Activated CD4-positive, alpha-beta memory T cell treated with anti-CD3 and anti-CD28 coated beads for 36 hours (primary cell): ENCODE data around the gene RIN3. TPM values are rescaled to one million over a fixed set of nuclear protein-coding genes. Genes with fewer than 3 reads are reported as not detected.

ENCODE experiments used
- CTCF ChIA-PET: fragments of 350-600 bp; sonication (Branson Sonifier 250); formaldehyde crosslinking; loops from one replicate; lab custom pipeline; 2021; ENCODE audit warnings: antibody characterized with exemption, inconsistent platforms; lab: Charles Lee
- POLR2A ChIA-PET: fragments of 350-600 bp; sonication (Branson Sonifier 250); formaldehyde crosslinking; loops from one replicate; lab custom pipeline; 2021; ENCODE audit warnings: antibody characterized with exemption; lab: Charles Lee
- DNase-seq: peaks from one replicate; pipeline ENCODE4 v3.0.0-alpha.2; 2020
- H3K27ac Mint-ChIP-seq: one replicate; pipeline ENCODE4 v1.8.0; 2021; ENCODE audit warnings: mixed read lengths
- H3K27me3 Mint-ChIP-seq: one replicate; pipeline ENCODE4 v1.8.0; 2021; ENCODE audit warnings: mixed read lengths
- H3K36me3 Mint-ChIP-seq: one replicate; pipeline ENCODE4 v1.8.0; 2021; ENCODE audit warnings: mixed read lengths
- H3K4me1 Mint-ChIP-seq: one replicate; pipeline ENCODE4 v1.8.0; 2021; ENCODE audit warnings: low read depth, mixed read lengths
- H3K4me3 Mint-ChIP-seq: one replicate; pipeline ENCODE4 v1.8.0; 2021; ENCODE audit warnings: mild to moderate bottlenecking, mixed read lengths
- H3K9me3 Mint-ChIP-seq: one replicate; pipeline ENCODE4 v1.8.0; 2021; ENCODE audit warnings: mixed read lengths
- intact Hi-C: fragments of 100-400 bp; cut with micrococcal nuclease; formaldehyde crosslinking; loops from one replicate; pipeline ENCODE4 v1.15.1; 2023
- total RNA-seq, 2 experiments: library from RNA; stranded (reverse); gene quantifications; one replicate each; pipeline ENCODE4 v1.2.3, GENCODE V29; 2021

The RIN3 gene
- total RNA-seq, 2 experiments from 2014 or later, result 17.5 to 18.8 TPM

- Mint-ChIP-seq H3K4me1 (peaks cover 5% of the 10 kb centered on the region), H3K27me3 (no peaks in the 10 kb centered on the region), H3K4me3 (no peak overlapping the region), H3K27ac (no peak overlapping the region), H3K9me3 (no peaks in the 10 kb centered on the region), H3K36me3 (no peaks in the 10 kb centered on the region)
- ChIA-PET CTCF (interaction anchor here (0.5 to 0.7 kb wide), 2 partner anchors 12 to 33 kb away, joined by 3 to 4 read pairs; no protein-coding TSS in a partner anchor), POLR2A (no interaction called here)
- DNase-seq, result no peak
- intact Hi-C loops, result loop anchor here (5.0 kb wide), 1 partner anchor 44 kb away; no protein-coding TSS in a partner anchor
Measured at GRCh38 chr14:92601131-92601710, 87.6 kb downstream of the RIN3 start.

GRCh38 chr14:92601757-92602417 is 88.3 kb downstream of the RIN3 start:
- ChIA-PET POLR2A (no interaction called here), CTCF (interaction anchor here (0.5 to 0.9 kb wide), 2 partner anchors 11 to 34 kb away, joined by 3 to 4 read pairs; no protein-coding TSS in a partner anchor)
- intact Hi-C loops, result loop anchor here (5.0 kb wide), 1 partner anchor 45 kb away; no protein-coding TSS in a partner anchor

DNA sequence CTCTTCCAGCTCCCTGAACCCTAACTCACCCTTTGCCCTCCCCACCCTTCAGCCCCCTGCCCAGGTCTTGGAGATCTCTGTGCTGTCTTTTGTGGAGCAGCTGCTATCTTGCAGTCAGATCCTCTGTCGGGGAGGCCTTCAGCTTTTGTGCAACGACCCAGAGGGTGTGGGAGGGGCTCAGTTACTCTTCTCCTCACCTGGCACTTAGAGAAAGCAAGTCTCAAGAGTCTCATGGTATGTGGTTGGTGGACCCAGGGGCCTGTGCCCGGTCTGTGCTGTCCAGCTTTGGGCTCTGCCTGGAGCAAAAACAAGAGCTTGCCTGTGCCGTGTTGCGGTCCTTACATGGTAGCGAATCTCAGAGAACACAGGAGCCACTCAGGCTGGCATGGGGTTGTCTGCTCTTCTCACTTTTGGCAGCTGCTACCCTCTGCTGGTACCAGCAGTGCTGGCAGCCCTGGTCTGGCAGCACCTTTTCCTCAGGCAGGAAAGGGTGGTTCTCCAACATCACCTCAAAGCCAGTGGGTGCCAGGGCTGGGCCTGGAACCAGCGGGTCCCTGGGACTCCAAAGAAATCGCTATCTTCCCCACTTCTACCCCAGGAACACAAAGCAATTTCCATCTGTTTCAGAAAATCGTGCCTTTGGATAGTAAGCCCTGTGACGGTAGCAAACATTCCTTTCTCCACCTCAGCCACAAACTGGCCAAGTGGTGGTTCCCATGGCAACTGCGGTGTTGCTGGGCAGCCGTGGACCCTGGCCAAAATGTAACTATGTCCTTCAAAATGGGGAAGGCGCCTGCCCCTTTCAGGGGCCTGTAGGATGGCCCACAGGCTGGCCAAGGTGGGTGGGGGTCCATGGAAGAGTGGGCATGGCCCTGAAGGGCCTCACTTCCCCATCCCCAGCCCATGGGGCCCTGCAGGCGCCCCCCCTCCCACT is 90.0 kb downstream of the RIN3 start:
- no peak overlapping the region for H3K4me3 Mint-ChIP-seq
- POLR2A ChIA-PET, result no interaction called here
- CTCF ChIA-PET, result interaction anchor here (0.7 to 1.4 kb wide), 6 partner anchors 10 to 262 kb away, joined by 3 to 4 read pairs (median 3); no protein-coding TSS in a partner anchor
- H3K36me3 Mint-ChIP-seq, result no peaks in the 10 kb centered on the region
- no peaks in the 10 kb centered on the region for H3K9me3 Mint-ChIP-seq
- no peak overlapping the region for H3K27ac Mint-ChIP-seq
- DNase-seq, result peak; percentile 46
- peaks cover 5% of the 10 kb centered on the region for H3K4me1 Mint-ChIP-seq
- H3K27me3 Mint-ChIP-seq, result no peaks in the 10 kb centered on the region
- intact Hi-C loops, result loop anchor here (5.0 kb wide), 1 partner anchor 46 kb away; no protein-coding TSS in a partner anchor

More at GRCh38 chr14:92601757-92602417, 88.3 kb downstream of the RIN3 start:
- H3K27me3 Mint-ChIP-seq, result no peaks in the 10 kb centered on the region
- H3K4me1 Mint-ChIP-seq, result peaks cover 5% of the 10 kb centered on the region
- H3K27ac Mint-ChIP-seq, result no peak overlapping the region
- DNase-seq, result no peak
- no peaks in the 10 kb centered on the region for H3K36me3 Mint-ChIP-seq
- H3K4me3 Mint-ChIP-seq, result no peak overlapping the region
- H3K9me3 Mint-ChIP-seq, result no peaks in the 10 kb centered on the region

- H3K36me3 Mint-ChIP-seq, result no peaks in the 10 kb centered on the region
- CTCF ChIA-PET, result no interaction called here
- no peaks in the 10 kb centered on the region for H3K27me3 Mint-ChIP-seq
- H3K27ac Mint-ChIP-seq, result no peak overlapping the region
- no peaks in the 10 kb centered on the region for H3K9me3 Mint-ChIP-seq
- no peak for DNase-seq
- H3K4me1 Mint-ChIP-seq, result peaks cover 13% of the 10 kb centered on the region
- H3K4me3 Mint-ChIP-seq, result no peak overlapping the region
- POLR2A ChIA-PET, result no interaction called here
- intact Hi-C loops, result no loop called here
Measured at GRCh38 chr14:92605274-92605940, 91.8 kb downstream of the RIN3 start.

DNA sequence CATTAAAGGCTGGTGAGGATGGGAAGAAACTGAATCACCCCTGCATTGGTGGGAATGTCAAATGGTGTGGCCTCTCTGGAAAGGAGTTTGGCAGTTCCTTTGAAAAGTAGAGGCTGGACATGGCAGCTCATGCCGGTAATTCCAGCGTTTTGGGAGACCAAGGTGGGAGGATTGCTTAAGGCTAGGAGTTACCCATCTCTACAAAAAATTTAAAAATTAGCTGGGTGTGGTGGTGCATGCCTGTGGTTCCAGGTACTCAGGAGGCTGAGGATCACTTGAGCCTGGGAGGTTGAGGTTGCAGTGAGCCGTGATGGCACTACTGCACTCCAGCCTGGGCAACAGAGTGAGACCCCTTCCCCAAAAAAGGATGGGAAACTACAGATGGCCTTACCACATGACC is 93.7 kb downstream of the RIN3 start:
- no peak for DNase-seq
- peaks cover 12% of the 10 kb centered on the region for H3K4me1 Mint-ChIP-seq
- CTCF ChIA-PET, result no interaction called here
- H3K4me3 Mint-ChIP-seq, result no peak overlapping the region
- POLR2A ChIA-PET, result no interaction called here
- intact Hi-C loops, result no loop called here
- no peaks in the 10 kb centered on the region for H3K36me3 Mint-ChIP-seq
- H3K9me3 Mint-ChIP-seq, result no peaks in the 10 kb centered on the region
- H3K27ac Mint-ChIP-seq, result no peak overlapping the region
- no peaks in the 10 kb centered on the region for H3K27me3 Mint-ChIP-seq

DNA sequence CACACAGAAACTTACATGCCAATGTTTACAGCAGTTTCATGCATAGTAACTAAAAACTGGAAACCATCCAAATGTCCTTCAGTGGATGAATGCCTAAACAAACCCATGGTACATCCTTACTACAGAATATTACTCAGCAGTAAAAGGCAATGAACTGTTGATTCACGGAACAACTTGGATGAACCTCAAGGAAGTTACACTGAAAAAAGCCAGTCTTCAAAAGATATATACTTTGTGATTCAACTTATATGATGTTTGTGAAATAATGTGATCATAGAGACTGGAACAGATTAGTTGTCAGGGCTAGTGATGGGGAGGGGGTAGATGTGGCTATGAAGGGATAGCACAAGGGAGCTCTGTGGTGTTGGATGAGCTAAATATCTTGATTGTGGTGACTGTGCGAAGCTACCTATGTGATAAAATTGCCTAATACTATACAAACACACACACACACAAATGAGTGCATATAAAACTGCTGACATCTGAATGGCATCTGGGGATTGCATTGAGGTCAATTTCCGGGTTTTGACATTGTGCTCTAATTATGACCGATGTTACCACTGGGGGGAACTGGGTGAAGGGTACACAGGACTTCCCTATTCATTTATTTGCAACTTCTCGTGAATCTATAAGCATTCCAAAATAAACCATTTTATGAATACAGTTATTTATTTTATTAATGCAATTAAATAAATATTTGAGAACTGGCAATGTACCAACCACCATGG is 94.3 kb downstream of the RIN3 start:
- H3K4me3 Mint-ChIP-seq, result no peak overlapping the region
- POLR2A ChIA-PET, result no interaction called here
- H3K36me3 Mint-ChIP-seq, result no peaks in the 10 kb centered on the region
- H3K9me3 Mint-ChIP-seq, result no peaks in the 10 kb centered on the region
- CTCF ChIA-PET, result no interaction called here
- intact Hi-C loops, result no loop called here
- peaks cover 13% of the 10 kb centered on the region for H3K4me1 Mint-ChIP-seq
- DNase-seq, result no peak
- no peak overlapping the region for H3K27ac Mint-ChIP-seq
- H3K27me3 Mint-ChIP-seq, result no peaks in the 10 kb centered on the region

DNA sequence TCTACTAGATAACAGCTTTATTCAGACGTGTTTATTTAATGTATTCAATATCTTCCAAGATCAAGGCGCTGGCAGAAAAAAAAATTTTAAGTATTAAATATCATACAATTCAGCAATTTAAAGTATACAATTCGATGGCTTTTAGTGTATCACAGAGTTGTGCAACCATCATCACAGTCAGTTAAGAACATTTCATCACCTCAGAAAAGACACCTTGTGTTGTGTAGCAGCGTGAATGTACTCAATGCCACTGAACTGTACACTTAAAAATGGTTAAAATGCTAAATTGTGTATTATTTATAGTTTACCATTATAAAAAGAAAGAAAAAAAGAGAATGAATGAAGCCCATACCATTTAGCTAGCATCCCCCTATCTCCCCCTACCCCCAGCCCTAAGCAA is 96.4 kb downstream of the RIN3 start:
- no peak for DNase-seq
- Mint-ChIP-seq H3K4me3 (no peak overlapping the region), H3K27me3 (no peaks in the 10 kb centered on the region), H3K36me3 (no peaks in the 10 kb centered on the region), H3K27ac (no peak overlapping the region), H3K9me3 (no peaks in the 10 kb centered on the region), H3K4me1 (peaks cover 24% of the 10 kb centered on the region)
- POLR2A ChIA-PET, result no interaction called here
- CTCF ChIA-PET, result interaction anchor here (1.0 to 2.0 kb wide), 2 partner anchors 37 to 71 kb away, joined by 3 to 8 read pairs; no protein-coding TSS in a partner anchor
- intact Hi-C loops, result no loop called here

GRCh38 chr14:92610849-92611271 is 97.3 kb downstream of the RIN3 start:
- peaks cover 33% of the 10 kb centered on the region for H3K4me1 Mint-ChIP-seq
- intact Hi-C loops, result no loop called here
- no peak overlapping the region for H3K27ac Mint-ChIP-seq
- no peaks in the 10 kb centered on the region for H3K9me3 Mint-ChIP-seq
- H3K36me3 Mint-ChIP-seq, result no peaks in the 10 kb centered on the region
- ChIA-PET CTCF (interaction anchor here (1.0 kb wide), 1 partner anchor 37 kb away, joined by 3 read pairs; no protein-coding TSS in a partner anchor), POLR2A (no interaction called here)
- no peak for DNase-seq
- H3K4me3 Mint-ChIP-seq, result no peak overlapping the region
- no peaks in the 10 kb centered on the region for H3K27me3 Mint-ChIP-seq

DNA sequence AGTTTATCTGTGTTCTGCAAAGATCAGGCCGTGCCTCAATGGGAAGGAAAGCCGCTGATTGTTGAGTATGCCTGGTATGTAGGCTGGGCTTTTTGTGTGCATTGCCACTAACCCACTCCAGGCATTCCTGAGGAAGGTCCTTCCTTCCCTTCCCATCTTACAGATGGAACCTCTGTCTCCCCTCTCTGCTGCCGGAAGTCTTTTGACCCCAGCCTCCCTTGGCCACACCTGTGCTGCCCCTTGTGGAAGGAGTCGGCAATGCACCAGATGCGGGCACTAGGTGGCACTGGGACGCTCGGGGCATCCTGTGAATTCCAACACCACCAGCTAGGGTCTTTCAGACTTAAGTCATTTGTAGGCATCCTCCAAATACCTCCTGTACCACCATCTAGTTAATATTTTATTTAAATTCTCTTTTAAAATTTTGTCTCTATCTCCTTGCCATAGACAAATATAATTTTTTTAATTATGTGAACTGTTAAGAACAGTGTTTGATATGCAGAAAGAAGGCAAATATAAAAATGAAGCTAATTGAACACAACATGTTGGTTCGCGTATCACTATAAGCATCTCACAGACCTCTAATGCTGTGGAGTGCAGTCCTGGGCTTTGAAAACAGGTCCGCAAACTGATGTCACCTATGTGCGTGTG is 99.6 kb downstream of the RIN3 start:
- no peak overlapping the region for H3K27ac Mint-ChIP-seq
- intact Hi-C loops, result loop anchor here (1.0 kb wide), 1 partner anchor 68 kb away; no protein-coding TSS in a partner anchor
- DNase-seq, result peak; percentile 83
- no peaks in the 10 kb centered on the region for H3K36me3 Mint-ChIP-seq
- ChIA-PET POLR2A (no interaction called here), CTCF (interaction anchor here (0.6 to 3.5 kb wide), 33 partner anchors 9 to 218 kb away, joined by 3 to 37 read pairs (median 4); no protein-coding TSS in a partner anchor)
- no peaks in the 10 kb centered on the region for H3K27me3 Mint-ChIP-seq
- H3K4me1 Mint-ChIP-seq, result peaks cover 42% of the 10 kb centered on the region
- H3K9me3 Mint-ChIP-seq, result no peaks in the 10 kb centered on the region
- H3K4me3 Mint-ChIP-seq, result no peak overlapping the region

GRCh38 chr14:92613681-92614260 is 100.2 kb downstream of the RIN3 start:
- H3K27me3 Mint-ChIP-seq, result no peaks in the 10 kb centered on the region
- H3K36me3 Mint-ChIP-seq, result no peaks in the 10 kb centered on the region
- no peak overlapping the region for H3K4me3 Mint-ChIP-seq
- POLR2A ChIA-PET, result no interaction called here
- no peak for DNase-seq
- peaks cover 42% of the 10 kb centered on the region for H3K4me1 Mint-ChIP-seq
- CTCF ChIA-PET, result interaction anchor here (0.6 to 3.5 kb wide), 33 partner anchors 9 to 218 kb away, joined by 3 to 37 read pairs (median 4); no protein-coding TSS in a partner anchor
- intact Hi-C loops, result loop anchor here (1.0 to 2.0 kb wide), 2 partner anchors 37 to 68 kb away; no protein-coding TSS in a partner anchor
- no peak overlapping the region for H3K27ac Mint-ChIP-seq
- no peaks in the 10 kb centered on the region for H3K9me3 Mint-ChIP-seq
